Measurements from ENCODE around the gene INPP5D. TPM values are rescaled to one million over a fixed set of nuclear protein-coding genes. Genes with fewer than 3 reads are reported as not detected.

The INPP5D gene
- total RNA-seq, 1 experiment from 2014 or later = 2.3 TPM

DNA sequence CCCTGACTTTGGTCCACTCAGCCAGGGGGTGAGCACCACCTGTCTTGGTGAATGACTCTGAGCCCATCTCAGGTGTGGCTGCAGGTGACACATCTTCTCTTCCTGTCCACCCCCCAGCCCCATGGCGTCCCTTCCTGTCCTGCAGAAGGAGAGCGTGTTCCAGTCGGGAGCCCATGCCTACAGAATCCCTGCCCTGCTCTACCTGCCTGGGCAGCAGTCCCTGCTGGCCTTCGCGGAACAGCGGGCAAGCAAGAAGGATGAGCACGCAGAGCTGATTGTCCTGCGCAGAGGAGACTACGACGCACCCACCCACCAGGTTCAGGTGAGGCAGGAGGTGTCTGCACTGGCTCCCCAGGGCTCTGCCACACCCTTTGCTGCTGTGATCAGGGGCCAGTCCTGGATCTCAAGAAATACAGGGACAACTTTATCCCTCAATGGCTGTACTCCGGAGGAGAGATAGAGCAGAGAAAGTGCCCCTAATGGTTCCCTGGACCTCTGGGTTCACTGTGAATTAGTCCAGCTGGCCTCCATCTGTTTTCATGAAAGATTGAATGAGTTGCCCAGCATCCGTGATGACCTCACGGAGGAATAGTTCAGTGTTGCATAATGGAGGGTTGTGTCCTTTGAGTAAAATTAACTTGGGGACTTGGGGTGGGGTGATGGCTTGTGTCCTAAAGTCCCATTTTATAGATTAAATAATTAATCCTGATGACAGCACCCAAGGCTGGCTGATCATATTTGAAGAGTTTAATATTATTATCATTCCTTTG lies 27.4 kb upstream of the INPP5D start, which contains the start of gene NEU2:
TSS of gene NEU2 (plus strand) at position 122 of the 770 bp plus-strand sequence. CDS start at position 122, 0 bp downstream.
- TF ChIP-seq, protein P1, sequence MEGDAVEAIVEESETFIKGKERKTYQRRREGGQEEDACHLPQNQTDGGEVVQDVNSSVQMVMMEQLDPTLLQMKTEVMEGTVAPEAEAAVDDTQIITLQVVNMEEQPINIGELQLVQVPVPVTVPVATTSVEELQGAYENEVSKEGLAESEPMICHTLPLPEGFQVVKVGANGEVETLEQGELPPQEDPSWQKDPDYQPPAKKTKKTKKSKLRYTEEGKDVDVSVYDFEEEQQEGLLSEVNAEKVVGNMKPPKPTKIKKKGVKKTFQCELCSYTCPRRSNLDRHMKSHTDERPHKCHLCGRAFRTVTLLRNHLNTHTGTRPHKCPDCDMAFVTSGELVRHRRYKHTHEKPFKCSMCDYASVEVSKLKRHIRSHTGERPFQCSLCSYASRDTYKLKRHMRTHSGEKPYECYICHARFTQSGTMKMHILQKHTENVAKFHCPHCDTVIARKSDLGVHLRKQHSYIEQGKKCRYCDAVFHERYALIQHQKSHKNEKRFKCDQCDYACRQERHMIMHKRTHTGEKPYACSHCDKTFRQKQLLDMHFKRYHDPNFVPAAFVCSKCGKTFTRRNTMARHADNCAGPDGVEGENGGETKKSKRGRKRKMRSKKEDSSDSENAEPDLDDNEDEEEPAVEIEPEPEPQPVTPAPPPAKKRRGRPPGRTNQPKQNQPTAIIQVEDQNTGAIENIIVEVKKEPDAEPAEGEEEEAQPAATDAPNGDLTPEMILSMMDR (conservative IDR thresholded peaks at IDR 0.05; ENCODE audit: low read depth, low read length) = no peak
- TF ChIP-seq EZH2 (IDR thresholded peaks at IDR 0.05; ENCODE audit: borderline replicate concordance, low read depth, low read length, poor library complexity, severe bottlenecking) = no peak
- POLR2A ChIA-PET (ENCODE audit: low non-redundant PET) = no interaction called here
- Histone ChIP-seq H3K27me3 (replicated peaks; ENCODE audit: insufficient read depth, low read depth, low read length, poor library complexity) (no peaks in the 10 kb centered on the region), H3K36me3 (ENCODE audit: insufficient read depth, low read length, poor library complexity, severe bottlenecking) (no peaks in the 10 kb centered on the region), H3K4me1 (ENCODE audit: insufficient read depth, low read length, poor library complexity, severe bottlenecking) (no peaks in the 10 kb centered on the region), H3K4me3 (ENCODE audit: low read depth, low read length, poor library complexity, severe bottlenecking) (no peak within 1 kb of the TSS), H3K9me3 (ENCODE audit: low read depth, low read length, poor library complexity, severe bottlenecking) (no peaks in the 10 kb centered on the region), H3K27ac (ENCODE audit: low read depth, low read length, poor library complexity, severe bottlenecking) (no peak within 1 kb of the TSS)
- DNase-seq (ENCODE audit: low spot score) = no peak
- no TSS peak for BruUV-seq (replicated peaks)
- intact Hi-C loops (cut with micrococcal nuclease; ENCODE audit: unreplicated experiment) = no loop called here
- CTCF ChIA-PET = no interaction called here

DNA sequence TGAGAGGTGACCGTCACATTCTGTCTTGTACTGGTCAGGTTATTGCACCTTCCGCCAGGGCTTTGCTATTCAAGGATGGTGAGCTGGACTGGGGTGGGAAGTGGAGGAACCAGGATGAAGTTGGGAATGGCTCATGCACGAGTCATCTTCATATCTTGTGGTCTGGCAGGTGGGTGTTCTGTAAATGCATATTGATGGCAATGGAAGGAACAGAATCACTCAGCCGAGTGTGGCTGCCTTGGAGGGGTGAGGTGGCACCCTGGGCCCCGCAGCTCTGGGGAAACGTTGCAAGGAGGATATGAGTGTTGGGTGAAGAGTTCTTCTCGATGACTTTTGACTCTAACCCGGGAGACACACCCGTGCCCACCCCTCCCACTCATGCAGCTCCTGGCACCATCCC lies 26.5 kb upstream of the INPP5D start:
- Histone ChIP-seq H3K4me3 (ENCODE audit: low read depth, low read length, poor library complexity, severe bottlenecking) (no peak overlapping the region), H3K9me3 (ENCODE audit: low read depth, low read length, poor library complexity, severe bottlenecking) (no peaks in the 10 kb centered on the region), H3K36me3 (ENCODE audit: insufficient read depth, low read length, poor library complexity, severe bottlenecking) (no peaks in the 10 kb centered on the region), H3K27me3 (replicated peaks; ENCODE audit: insufficient read depth, low read depth, low read length, poor library complexity) (no peaks in the 10 kb centered on the region), H3K27ac (ENCODE audit: low read depth, low read length, poor library complexity, severe bottlenecking) (no peak overlapping the region), H3K4me1 (ENCODE audit: insufficient read depth, low read length, poor library complexity, severe bottlenecking) (no peaks in the 10 kb centered on the region)
- ChIA-PET CTCF (interaction anchor here (0.7 kb wide), 1 partner anchor 21 kb away, joined by 3 read pairs; no protein-coding TSS in a partner anchor), POLR2A (ENCODE audit: low non-redundant PET) (no interaction called here)
- intact Hi-C loops (cut with micrococcal nuclease; ENCODE audit: unreplicated experiment) = no loop called here
- TF ChIP-seq EZH2 (IDR thresholded peaks at IDR 0.05; ENCODE audit: borderline replicate concordance, low read depth, low read length, poor library complexity, severe bottlenecking) = no peak
- TF ChIP-seq, protein P1 (conservative IDR thresholded peaks at IDR 0.05; ENCODE audit: low read depth, low read length) = no peak
- no peak for DNase-seq (ENCODE audit: low spot score)
- BruUV-seq (replicated peaks) = no TSS peak

DNA sequence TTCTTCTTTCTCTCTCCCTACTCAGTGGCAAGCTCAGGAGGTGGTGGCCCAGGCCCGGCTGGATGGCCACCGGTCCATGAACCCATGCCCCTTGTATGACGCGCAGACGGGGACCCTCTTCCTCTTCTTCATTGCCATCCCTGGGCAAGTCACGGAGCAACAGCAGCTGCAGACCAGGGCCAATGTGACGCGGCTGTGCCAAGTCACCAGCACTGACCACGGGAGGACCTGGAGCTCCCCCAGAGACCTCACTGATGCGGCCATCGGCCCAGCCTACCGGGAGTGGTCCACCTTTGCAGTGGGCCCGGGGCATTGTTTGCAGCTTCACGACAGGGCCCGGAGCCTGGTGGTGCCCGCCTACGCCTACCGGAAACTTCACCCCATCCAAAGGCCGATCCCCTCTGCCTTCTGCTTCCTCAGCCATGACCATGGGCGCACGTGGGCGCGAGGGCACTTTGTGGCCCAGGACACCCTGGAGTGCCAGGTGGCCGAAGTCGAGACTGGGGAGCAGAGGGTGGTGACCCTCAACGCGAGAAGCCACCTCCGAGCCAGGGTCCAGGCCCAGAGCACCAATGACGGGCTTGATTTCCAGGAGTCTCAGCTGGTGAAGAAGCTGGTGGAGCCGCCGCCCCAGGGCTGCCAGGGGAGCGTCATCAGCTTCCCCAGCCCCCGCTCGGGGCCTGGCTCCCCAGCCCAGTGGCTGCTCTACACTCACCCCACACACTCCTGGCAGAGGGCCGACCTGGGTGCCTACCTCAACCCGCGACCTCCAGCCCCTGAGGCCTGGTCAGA lies 25.9 kb upstream of the INPP5D start:
- no peaks in the 10 kb centered on the region for H3K36me3 ChIP-seq (ENCODE audit: insufficient read depth, low read length, poor library complexity, severe bottlenecking)
- POLR2A ChIA-PET (ENCODE audit: low non-redundant PET) = no interaction called here
- no peaks in the 10 kb centered on the region for H3K4me1 ChIP-seq (ENCODE audit: insufficient read depth, low read length, poor library complexity, severe bottlenecking)
- no peaks in the 10 kb centered on the region for H3K27me3 ChIP-seq (replicated peaks; ENCODE audit: insufficient read depth, low read depth, low read length, poor library complexity)
- H3K4me3 ChIP-seq (ENCODE audit: low read depth, low read length, poor library complexity, severe bottlenecking) = no peak overlapping the region
- CTCF ChIA-PET = interaction anchor here (0.7 kb wide), 1 partner anchor 20 kb away, joined by 3 read pairs; no protein-coding TSS in a partner anchor
- intact Hi-C loops (cut with micrococcal nuclease; ENCODE audit: unreplicated experiment) = no loop called here
- no peak for DNase-seq (ENCODE audit: low spot score)
- no peak for TF ChIP-seq EZH2 (IDR thresholded peaks at IDR 0.05; ENCODE audit: borderline replicate concordance, low read depth, low read length, poor library complexity, severe bottlenecking)
- TF ChIP-seq, protein P1 (conservative IDR thresholded peaks at IDR 0.05; ENCODE audit: low read depth, low read length) = no peak
- no peak overlapping the region for H3K27ac ChIP-seq (ENCODE audit: low read depth, low read length, poor library complexity, severe bottlenecking)
- no peaks in the 10 kb centered on the region for H3K9me3 ChIP-seq (ENCODE audit: low read depth, low read length, poor library complexity, severe bottlenecking)
- BruUV-seq (replicated peaks) = no TSS peak

Data from A673 (cell line).